Activated T-helper 9 cell treated with anti-CD3 and anti-CD28 coated beads, Interleukin-2, amount 50 U/mL, for 16 hours (primary cell): Measurements from ENCODE around the gene RASAL3.

Experiments used
- DNase-seq: peaks from one replicate; pipeline ENCODE4 v3.0.0-alpha.2; 2020; ENCODE audit warnings: low read depth

Gene RASAL3

DNA sequence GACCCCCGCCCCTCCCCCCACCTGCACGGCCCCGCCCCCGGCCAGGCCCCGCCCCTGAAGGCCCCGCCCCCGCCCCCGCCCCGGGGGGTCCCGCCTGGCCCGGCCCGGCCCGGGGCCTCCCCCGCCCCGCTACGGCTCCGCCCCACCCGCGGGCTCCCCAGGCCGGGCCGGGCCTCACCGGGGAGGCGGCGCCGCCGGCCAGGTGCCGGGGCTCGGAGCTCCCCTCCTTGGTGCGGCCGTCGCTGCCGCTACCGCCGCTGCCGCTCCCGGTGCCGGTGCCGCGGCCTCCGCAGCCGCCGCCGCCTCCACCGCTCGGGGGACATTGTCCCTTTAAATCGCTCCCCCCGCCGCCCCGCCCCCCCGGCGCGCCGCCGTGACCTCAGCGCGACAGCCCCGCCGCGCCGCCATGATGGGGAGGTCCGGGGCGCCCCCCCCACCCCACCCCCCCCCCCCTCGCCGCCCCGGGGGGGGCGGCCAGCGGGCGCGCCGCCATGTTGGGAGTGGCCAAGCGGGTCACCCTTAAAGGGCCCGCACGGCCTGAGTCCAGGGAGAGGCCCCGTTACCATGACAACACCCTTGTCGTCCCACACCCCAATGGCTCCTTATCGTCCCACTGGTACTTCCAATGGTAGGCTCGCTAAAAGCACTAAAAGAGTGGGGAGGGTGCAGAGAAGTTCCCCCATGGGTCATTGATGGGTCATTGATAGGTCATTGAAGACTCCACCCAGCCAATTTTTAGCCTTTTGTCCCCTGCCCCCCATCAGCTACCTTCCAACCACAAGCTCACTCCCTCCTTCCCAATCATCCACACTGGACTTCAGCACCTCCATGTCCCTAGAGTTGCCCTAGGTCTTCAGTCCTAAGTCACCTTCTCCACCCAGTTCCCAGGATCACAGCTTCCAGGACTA, 14.5 kb downstream of the RASAL3 start, which contains the start of gene WIZ:
TSS of gene WIZ (minus strand) at position 337 of the 908 bp plus-strand sequence. CDS start 1,649 bp downstream, outside the sequence.
- peak; percentile 75 for DNase-seq

- no peak for DNase-seq
Observed at GRCh38 chr19:15448778-15449619, 15.3 kb downstream of the RASAL3 start.

DNA sequence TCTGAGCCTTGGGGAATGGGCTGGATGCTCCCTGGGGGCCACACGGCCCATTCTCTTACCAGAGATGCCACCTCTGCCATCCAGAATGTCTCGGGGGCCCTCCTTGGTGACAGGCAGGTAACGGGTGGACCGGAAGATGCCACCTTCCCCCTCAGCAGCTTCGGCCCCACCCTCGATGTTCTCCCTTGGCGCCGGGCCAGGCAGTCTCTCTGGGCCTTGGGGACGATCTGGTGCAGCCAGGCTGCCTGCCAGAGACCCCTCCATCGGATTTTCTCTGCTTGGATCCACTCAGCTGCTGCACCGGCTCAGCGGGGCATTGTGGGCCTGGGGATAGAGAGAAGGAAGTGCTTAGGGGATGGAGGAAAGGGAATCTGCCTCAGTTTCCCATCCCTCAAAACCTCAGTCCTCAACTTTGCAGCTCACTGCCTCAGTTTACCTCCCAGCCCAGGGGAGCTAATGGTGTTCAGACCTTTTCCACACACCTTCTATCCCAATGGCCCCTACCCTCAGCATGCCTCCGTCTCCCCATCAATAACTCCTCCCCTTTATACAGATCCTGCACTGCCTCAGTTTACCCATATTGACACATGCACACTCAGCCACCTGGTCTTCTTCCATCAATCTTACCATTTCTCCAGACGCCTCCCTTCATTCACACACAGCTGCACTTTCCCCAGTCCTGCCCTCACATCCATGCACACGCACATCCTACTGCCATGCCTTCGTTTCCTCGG, 16.1 kb downstream of the RASAL3 start:
- DNase-seq: no peak

DNA sequence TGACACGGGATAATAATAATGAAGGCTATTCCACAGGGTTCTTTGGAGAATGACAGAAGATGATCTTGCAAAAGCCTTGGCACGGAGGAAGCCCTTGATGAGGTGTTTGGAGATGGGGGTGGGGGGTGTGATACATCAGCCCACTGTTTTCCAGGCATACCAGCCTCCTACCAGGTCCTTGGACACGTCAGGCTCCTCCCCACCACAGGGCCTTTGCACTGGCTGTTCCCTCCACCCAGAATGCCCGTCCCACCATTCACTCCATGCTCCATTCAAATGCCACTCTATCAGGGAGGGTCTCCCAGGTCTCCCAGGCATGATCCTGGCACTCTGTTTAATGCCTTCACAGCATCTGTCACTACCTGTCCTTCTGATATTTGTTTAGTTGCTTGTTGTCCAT, 17.3 kb downstream of the RASAL3 start:
- DNase-seq: no peak

DNA sequence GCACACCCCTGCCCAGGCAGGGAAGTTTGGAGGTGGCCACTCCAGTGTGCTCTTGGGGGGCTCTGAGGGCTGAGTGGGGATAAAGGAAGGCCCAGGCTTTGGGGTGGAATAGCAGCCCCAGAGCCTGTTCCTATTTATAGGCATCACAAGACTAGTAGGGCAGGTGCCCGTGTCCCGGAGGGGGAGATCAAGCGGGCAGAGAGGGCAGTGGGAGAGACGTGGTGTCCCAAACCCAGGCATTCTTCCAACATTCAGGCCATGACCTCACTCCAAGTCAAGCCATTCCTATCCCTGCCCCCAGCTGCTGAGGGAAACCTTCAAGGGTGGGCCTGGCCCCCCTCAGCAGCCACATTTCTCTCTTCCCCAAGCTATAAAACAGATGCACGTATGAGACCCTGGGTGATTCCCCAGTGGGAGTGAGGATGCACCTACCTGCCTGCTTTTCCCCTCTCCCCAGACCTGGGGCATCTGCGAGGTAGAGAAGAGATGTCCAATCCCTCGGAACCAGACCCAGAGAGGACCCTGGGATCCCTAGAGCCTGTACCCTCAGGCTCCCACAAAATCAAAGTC, 18.5 kb downstream of the RASAL3 start:
- no peak for DNase-seq

- DNase-seq: no peak
Observed at GRCh38 chr19:15445227-15445605, 19.1 kb downstream of the RASAL3 start.

GRCh38 chr19:15444505-15445226, 19.7 kb downstream of the RASAL3 start:
- no peak for DNase-seq

GRCh38 chr19:15443838-15444237, 20.5 kb downstream of the RASAL3 start:
- DNase-seq: no peak

DNA sequence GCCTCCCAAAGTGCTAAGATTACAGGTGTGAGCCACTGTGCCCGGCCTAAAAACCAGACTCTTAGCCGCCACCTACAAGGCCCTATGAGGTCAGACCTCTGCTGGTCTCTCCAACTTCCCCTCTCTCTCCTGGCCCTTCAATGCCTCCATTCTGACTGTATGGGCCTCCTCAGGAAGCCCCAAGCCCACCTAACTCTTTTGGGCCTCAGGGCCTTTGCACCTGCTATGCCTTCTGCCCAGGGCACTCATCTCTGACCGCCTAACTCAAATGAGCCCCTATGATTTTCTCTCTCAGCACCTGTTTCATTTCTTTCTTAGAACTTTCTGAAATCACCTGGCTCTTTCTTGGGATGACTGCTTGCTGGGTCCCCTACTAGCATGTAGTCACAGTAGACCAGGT, 21.0 kb downstream of the RASAL3 start:
- no peak for DNase-seq

DNA sequence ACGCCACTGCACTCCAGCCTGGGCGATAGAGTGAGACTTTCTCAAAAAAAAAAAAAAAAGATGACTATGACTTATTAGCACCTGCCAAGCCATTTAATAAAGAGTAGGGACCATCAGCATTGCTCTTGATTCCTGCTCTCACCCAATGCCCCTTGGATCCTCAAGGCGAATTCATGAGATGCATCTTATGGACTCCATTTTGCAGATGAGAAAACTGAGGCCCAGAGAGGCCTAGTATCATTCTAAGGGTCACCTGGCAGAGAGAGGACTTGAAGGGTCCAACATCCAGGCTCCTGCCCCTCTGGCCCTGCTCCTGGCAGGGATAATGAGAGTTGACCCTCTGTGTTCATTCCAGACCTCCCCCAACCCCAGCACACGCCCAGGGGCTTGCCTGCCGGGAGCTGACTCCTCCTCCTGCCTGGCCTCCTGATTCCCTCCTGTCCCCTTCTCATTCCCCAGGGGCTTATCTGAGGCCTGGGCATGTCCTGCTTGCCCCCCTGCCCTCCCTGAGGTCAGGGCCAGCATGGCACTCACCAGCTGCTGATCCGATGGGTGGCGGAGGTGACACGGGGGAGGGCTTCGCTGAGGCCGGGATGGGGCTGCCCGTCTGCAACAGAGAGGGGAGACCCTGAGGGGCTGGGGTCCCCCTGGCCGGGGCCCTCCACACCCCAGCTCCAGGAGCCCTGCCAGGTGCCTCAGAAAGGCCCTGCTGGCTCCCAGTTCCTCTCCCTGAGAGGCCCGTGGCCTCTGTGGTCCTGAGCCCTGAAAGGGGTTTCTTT, 22.0 kb downstream of the RASAL3 start:
- DNase-seq: no peak

DNA sequence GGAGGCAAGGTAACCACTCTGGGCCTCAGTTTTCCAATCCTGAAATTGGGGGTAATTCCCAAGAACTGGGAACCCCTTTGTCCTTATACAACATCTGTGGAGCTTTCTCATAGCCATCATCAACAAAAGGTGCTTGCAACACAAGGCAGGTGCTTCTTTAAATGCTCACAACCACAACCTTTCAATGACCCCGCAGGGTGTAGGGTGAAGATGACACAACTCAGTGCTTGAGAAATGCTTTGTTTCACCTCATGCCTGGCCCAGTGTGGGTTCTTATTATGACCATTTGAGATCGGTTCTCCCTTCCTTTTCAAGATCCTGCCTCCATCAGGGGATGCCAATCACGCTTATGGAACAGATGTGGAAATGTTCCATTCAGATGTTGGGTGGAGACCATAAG, 23.0 kb downstream of the RASAL3 start:
- no peak for DNase-seq

GRCh38 chr19:15439821-15440641, 24.3 kb downstream of the RASAL3 start:
- DNase-seq: no peak

GRCh38 chr19:15439078-15439799, 25.1 kb downstream of the RASAL3 start:
- no peak for DNase-seq

GRCh38 chr19:15438577-15438976, 25.8 kb downstream of the RASAL3 start:
- DNase-seq: no peak

- no peak for DNase-seq
Observed at GRCh38 chr19:15438124-15438496, 26.2 kb downstream of the RASAL3 start.

DNA sequence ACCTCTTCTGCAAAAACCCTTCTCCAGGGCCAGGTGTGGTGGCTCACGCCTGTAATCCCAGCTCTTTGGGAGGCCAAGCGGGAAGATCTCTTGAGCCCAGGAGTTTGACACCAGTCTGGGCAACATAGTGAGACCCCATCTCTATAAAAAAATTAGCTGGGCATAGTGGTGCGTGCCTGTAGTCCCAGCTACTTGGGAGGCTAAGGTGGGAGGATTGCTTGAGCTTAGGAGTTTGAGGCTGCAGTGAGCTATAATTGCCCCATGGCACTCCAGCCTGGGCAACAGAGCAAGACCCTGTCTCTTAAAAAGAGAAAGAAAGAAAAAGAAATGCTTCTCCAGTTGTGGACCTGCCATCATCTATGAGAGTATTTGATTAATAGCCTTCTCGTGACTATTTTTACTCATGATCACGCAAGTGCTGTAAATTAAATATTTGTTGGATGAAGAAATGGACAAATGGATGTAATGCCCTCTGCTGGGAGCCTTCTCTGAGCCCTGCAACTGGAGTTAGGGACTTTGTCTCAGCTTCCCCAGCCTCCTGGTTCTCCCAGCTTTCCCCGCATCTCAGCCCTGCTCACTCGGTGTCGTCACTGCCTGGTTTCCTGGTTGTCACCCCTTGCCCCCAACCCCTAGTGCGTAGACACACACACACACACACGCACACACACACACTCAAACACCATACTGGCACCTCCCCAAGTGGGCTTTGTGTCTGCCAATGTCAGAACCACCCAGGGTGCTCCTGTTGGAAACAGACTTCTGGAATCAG, 26.8 kb downstream of the RASAL3 start:
- DNase-seq: no peak

GRCh38 chr19:15436826-15437110, 27.6 kb downstream of the RASAL3 start:
- no peak for DNase-seq
